K562 (cell line): ENCODE data around the gene KIF5A. TPM values are rescaled to one million over a fixed set of nuclear protein-coding genes. Genes with fewer than 3 reads are reported as not detected.
A peak's percentile ranks its signal among the peaks of the same experiment; 100 is the strongest.

Experiments used
- ATF1 ChIP-seq, 2 experiments: fragments of 450-650 bp in 1 of 2; IDR thresholded peaks; 2 replicates each; pipeline ENCODE4 v1.6.1; 2016; ENCODE audit warnings: missing compliant biosample characterization in 1 of 2, missing genetic modification characterization in 1 of 2
- ATF7 ChIP-seq: fragments of 450-650 bp; IDR thresholded peaks from 2 replicates; pipeline ENCODE4 v1.7.1; 2014; ENCODE audit warnings: mild to moderate bottlenecking, moderate library complexity
- CBX3 ChIP-seq, 2 experiments: IDR thresholded peaks; 1 replicate in 1 of 2; 2 replicates in 1 of 2; pipeline ENCODE4 v1.6.1; 2012; ENCODE audit warnings: inconsistent platforms in 2 of 2, low read length in 2 of 2, borderline replicate concordance in 1 of 2, control low read depth in 1 of 2
- CHD1 ChIP-seq: fragments of 200-600 bp; sonication (generic); IDR thresholded peaks from one replicate; pipeline ENCODE4 v1.6.1; 2012; ENCODE audit warnings: mild to moderate bottlenecking, moderate library complexity, low read length, inconsistent platforms
- E2F4 ChIP-seq: sonication (generic); formaldehyde crosslinking; IDR thresholded peaks from 2 replicates; pipeline ENCODE4 v1.8.0; 2022; ENCODE audit warnings: mild to moderate bottlenecking, low read depth, missing genetic modification reagents
- HEY1 ChIP-seq: fragments of 250-450 bp; sonication (Bioruptor Pico); IDR thresholded peaks from 2 replicates; pipeline ENCODE4 v1.5.0; 2020; ENCODE audit warnings: mild to moderate bottlenecking, moderate library complexity, borderline replicate concordance
- IRF1 ChIP-seq: sonication (generic); formaldehyde crosslinking; IDR thresholded peaks from 2 replicates; pipeline ENCODE4 v1.8.0; 2022; ENCODE audit warnings: missing genetic modification reagents, mild to moderate bottlenecking, borderline replicate concordance
- JUN ChIP-seq, 2 experiments: sonication (generic) in 1 of 2; formaldehyde crosslinking in 1 of 2; IDR thresholded peaks; 2 replicates each; pipeline versions ENCODE4 v1.6.1 to v1.8.0; 2012 to 2022; ENCODE audit warnings: borderline replicate concordance in 2 of 2, mild to moderate bottlenecking in 2 of 2, improper control_type of control experiment in 1 of 2, low read depth in 1 of 2, low read length in 1 of 2, missing genetic modification reagents in 1 of 2
- JUNB ChIP-seq: fragments of 450-650 bp; formaldehyde crosslinking; conservative IDR thresholded peaks from 2 replicates; pipeline ENCODE4 v1.4.0; 2020; ENCODE audit warnings: mild to moderate bottlenecking
- KDM2B ChIP-seq: fragments of 250-450 bp; sonication (Bioruptor Pico); IDR thresholded peaks from 2 replicates; pipeline ENCODE4 v1.8.0; 2021; ENCODE audit warnings: mild to moderate bottlenecking, moderate library complexity
- NFATC3 ChIP-seq: fragments of 450-650 bp; IDR thresholded peaks from 2 replicates; pipeline ENCODE4 v1.6.1; 2017; ENCODE audit warnings: mild to moderate bottlenecking
- NFE2 ChIP-seq: IDR thresholded peaks from 2 replicates; pipeline ENCODE4 v1.6.1; 2014; ENCODE audit warnings: antibody characterized with exemption, low read depth
- NFXL1 ChIP-seq: fragments of 450-650 bp; formaldehyde crosslinking; IDR thresholded peaks from 2 replicates; pipeline ENCODE4 v1.4.0; 2021; ENCODE audit warnings: mild to moderate bottlenecking
- NONO ChIP-seq, 2 experiments: fragments of 200-400 bp in 1 of 2; fragments of 450-650 bp in 1 of 2; formaldehyde crosslinking in 1 of 2; IDR thresholded peaks; 2 replicates each; pipeline ENCODE4 v1.6.1; 2017; ENCODE audit warnings: low read depth in 2 of 2, mild to moderate bottlenecking in 2 of 2, moderate library complexity in 2 of 2, low read length in 1 of 2
- POLR3A ChIP-seq: IDR thresholded peaks from 2 replicates; pipeline ENCODE4 v1.6.1; 2011; ENCODE audit warnings: borderline replicate concordance, mild to moderate bottlenecking, moderate library complexity; ENCODE audit not compliant: insufficient read length, insufficient read depth; ENCODE audit errors: extremely low read depth
- SETDB1 ChIP-seq: IDR thresholded peaks from one replicate; pipeline ENCODE4 v1.6.1; 2012; ENCODE audit warnings: low read length, control low read depth, inconsistent platforms
- SREBF1 ChIP-seq: fragments of 150-350 bp; IDR thresholded peaks from 2 replicates; pipeline ENCODE4 v1.6.1; 2014; ENCODE audit warnings: antibody characterized with exemption, low read depth, low read length, borderline replicate concordance
- TAF9B ChIP-seq: fragments of 450-650 bp; IDR thresholded peaks from 2 replicates; pipeline ENCODE4 v1.6.1; 2018; ENCODE audit warnings: mild to moderate bottlenecking; ENCODE audit not compliant: partially characterized antibody
- VEZF1 ChIP-seq: fragments of 200-800 bp; sonication (Bioruptor generic); IDR thresholded peaks from 2 replicates; pipeline ENCODE4 v1.6.1; 2017; ENCODE audit warnings: missing genetic modification characterization, missing compliant biosample characterization
- ZBTB7A ChIP-seq: IDR thresholded peaks from 2 replicates; pipeline ENCODE4 v1.6.1; 2011; ENCODE audit warnings: low read depth, mild to moderate bottlenecking, low read length, moderate library complexity, borderline replicate concordance; ENCODE audit not compliant: control insufficient read depth
- ZNF57 ChIP-seq: fragments of 450-650 bp; formaldehyde crosslinking; IDR thresholded peaks from 2 replicates; pipeline ENCODE4 v1.4.0; 2020; ENCODE audit warnings: mild to moderate bottlenecking, moderate library complexity
- ZNF655 ChIP-seq: fragments of 250-450 bp; sonication (Bioruptor Pico); IDR thresholded peaks from 2 replicates; pipeline ENCODE4 v1.5.0; 2021
- polyA plus RNA-seq, 8 experiments: library from polyadenylated mRNA; depleted of rRNA in 4 of 8; stranded (reverse) in 5 of 8; unstranded in 3 of 8; fragments of >200 nt; fragmentation: Nextera tagmentation in 2 of 8; fragmentation: Illumina TruSeq in 1 of 8; extraction: Ambion mirVana in 2 of 8; extraction: Trizol in 1 of 8; gene quantifications; 2 replicates each; pipeline versions ENCODE4 v1.2.1 to v1.2.3, GENCODE V29; 2011 to 2014; ENCODE audit warnings: inconsistent platforms in 1 of 8, missing spikeins in 1 of 8
- total RNA-seq, 7 experiments: library from RNA; depleted of rRNA in 6 of 7; stranded (reverse); fragments of >200 nt in 6 of 7; fragmentation: Illumina TruSeq in 2 of 7; extraction: Trizol in 2 of 7; gene quantifications; 2 replicates each; pipeline versions ENCODE4 v1.2.1 to v1.2.3, GENCODE V29; 2011 to 2021; ENCODE audit warnings: low replicate concordance in 1 of 7

Gene KIF5A
- total and polyA plus RNA-seq, 9 of the 15 experiments (the other 6 are each of a cell fraction or from before 2014, with no cell fraction given), result 3.4 to 17.7 (median 8.0) TPM

- TF ChIP-seq NFXL1 (CRISPR knock-in tag), result no peak
- TF ChIP-seq CHD1, result no peak
- no peak for TF ChIP-seq KDM2B (CRISPR knock-in tag)
- no peak for TF ChIP-seq ATF7
- no peak for TF ChIP-seq SREBF1
- no peak for TF ChIP-seq NFE2
- 0 out of 4 replicates have a peak, but pooled peaks of 1 of the 2 experiments have one; percentile 7 for TF ChIP-seq NONO (IDR thresholded peaks at IDR 0.05; ENCODE audit: low read depth in 2 of 2, low read length in 1 of 2)
- TF ChIP-seq JUNB, result no peak
- no peak for TF ChIP-seq SETDB1
- TF ChIP-seq TAF9B, result no peak
- TF ChIP-seq E2F4 (CRISPR knock-in tag), result no peak
- TF ChIP-seq ZBTB7A, result peak; percentile 63; the same call in 1 of the 2 replicates
- TF ChIP-seq IRF1 (CRISPR knock-in tag), result no peak
- TF ChIP-seq CBX3 (IDR thresholded peaks at IDR 0.05; ENCODE audit: borderline replicate concordance in 1 of 2, low read length in 2 of 2), result no peak
- TF ChIP-seq ZNF57 (CRISPR knock-in tag), result no peak
- no peak for TF ChIP-seq HEY1 (CRISPR knock-in tag)
- TF ChIP-seq NFATC3, result no peak
- TF ChIP-seq POLR3A, result no peak
- TF ChIP-seq ZNF655 (CRISPR knock-in tag), result no peak
- TF ChIP-seq ATF1 (CRISPR knock-in tag; IDR thresholded peaks at IDR 0.05), result no peak
- TF ChIP-seq ATF1 (tag; IDR thresholded peaks at IDR 0.05), result no peak
- no peak for TF ChIP-seq JUN (IDR thresholded peaks at IDR 0.05; ENCODE audit: borderline replicate concordance, low read depth, low read length)
- no peak for TF ChIP-seq JUN (CRISPR knock-in tag; IDR thresholded peaks at IDR 0.05; ENCODE audit: borderline replicate concordance)
- peak; percentile 83 for TF ChIP-seq VEZF1 (CRISPR knock-in tag)
These were observed 26.7 kb upstream of the KIF5A start (continued) for GRCh38 chr12:57522887-57523705.
